Stimulated activated CD8-positive, alpha-beta memory T cell treated with anti-CD3 and anti-CD28 coated beads, Interleukin-12 subunit alpha, Interleukin-12 subunit beta, amount 100 ng/mL, for 1 hour (primary cell): ENCODE data around the gene PHKB.
"Not testable (repeated sequence)": the region's sequence is repeated elsewhere in the genome, so short reads cannot be mapped to it uniquely, and the experiment has no call there.

Experiments used
- DNase-seq: peaks from one replicate; pipeline ENCODE4 v3.0.0-alpha.2; 2020; ENCODE audit warnings: low read depth

Gene PHKB

DNA sequence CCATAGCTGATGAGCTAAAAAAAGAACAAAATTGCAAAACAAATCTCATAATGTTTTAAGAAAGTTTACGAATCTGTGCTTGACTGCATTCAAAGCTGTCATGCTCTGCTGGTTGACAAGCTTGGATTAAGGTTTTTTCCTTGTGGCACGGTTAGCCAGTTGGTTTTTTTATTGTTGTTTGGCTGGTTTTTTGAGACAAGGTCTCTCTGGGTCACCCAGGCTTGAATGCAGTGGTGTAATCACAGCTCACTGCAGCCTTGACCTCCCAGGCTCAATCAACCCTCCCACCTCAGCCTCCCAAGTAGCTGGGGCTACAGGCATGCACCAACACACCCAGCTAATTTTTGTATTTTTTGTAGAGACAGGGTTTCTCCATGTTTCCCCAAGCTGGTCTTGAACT, 45.7 kb downstream of the PHKB start:
- DNase-seq: no peak

- no peak for DNase-seq
Measured at GRCh38 chr16:47507701-47508100, 46.6 kb downstream of the PHKB start.

DNA sequence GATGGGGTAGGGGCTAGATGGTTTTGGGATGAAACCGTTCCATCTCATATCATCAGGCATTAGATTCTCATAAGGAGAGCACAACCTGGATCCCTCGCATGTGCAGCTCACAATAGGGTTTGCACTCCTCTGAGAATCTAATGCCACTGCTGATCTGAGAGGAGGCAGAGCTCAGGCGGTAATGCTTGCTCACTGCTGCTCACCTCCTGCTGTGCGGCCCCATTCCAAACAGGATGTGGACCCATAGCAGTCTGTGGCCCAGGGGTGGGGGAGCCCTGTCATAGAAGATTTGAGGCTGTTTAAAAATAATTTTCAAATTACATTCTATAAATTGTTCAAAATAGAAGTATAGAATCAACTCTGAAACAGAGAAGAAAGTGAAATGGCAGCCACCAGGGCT, 50.8 kb downstream of the PHKB start:
- no peak for DNase-seq

- DNase-seq: no peak
Measured at GRCh38 chr16:47519037-47519436, 57.9 kb downstream of the PHKB start.

- no peak for DNase-seq
Measured at GRCh38 chr16:47519546-47519945, 58.4 kb downstream of the PHKB start.

DNA sequence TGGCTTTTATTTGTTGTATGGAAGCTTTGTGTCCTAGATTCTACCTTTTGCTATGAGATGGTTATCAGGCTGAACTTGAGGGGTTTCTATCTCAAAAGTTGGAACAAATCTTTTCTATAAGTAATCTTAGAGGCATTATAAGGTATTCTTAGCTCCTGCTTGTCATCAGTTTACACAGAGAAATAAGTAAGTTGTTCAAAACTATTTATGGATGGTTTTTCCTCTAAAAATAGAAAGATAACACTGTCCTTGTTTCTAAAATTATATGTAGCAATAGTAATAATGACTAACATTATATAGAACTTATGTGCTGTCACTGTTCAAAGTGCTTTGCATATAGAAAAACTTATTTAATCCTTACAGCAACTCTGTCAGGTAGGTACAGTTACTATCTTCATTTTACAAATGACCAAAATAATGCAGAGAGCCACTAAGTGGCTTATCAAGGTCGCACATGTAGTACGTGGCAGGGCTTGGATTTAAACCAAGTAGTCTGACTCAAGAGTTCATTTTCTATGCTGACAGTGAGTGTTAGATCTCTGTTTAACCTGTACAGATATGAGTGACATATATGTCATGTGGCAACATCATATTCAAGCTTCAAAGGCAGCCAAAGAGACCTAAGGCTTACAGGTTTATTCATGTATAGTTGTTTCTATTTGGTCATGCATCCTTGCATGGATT, 59.0 kb downstream of the PHKB start:
- no peak for DNase-seq

GRCh38 chr16:47523342-47524006, 62.3 kb downstream of the PHKB start:
- DNase-seq: no peak

- no peak for DNase-seq
Measured at GRCh38 chr16:47524007-47524405, 62.9 kb downstream of the PHKB start.

- no peak for DNase-seq
Measured at GRCh38 chr16:47528431-47528830, 67.3 kb downstream of the PHKB start.

- DNase-seq: no peak
Measured at GRCh38 chr16:47533744-47534292, 72.7 kb downstream of the PHKB start.

DNA sequence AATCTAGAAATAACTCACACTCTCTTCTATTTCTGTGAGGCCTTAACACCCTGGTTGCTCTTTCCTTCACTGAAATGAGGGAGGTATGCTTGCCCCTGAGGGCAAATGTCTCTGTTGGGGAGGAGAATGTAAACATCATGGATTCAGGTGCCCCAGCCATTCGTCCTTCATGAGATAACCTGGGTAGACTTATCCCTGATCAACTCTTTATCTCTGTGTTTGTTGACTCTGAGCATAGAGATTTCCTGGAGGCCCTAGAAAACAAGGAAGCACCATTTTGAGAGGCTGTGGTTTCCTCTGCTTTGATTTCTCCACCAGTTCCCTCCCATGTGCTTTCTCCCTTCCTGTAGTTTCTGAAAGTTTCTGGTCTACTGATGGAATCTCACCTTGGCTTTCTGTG, 77.3 kb downstream of the PHKB start:
- DNase-seq: no peak

- DNase-seq: not testable (repeated sequence)
Measured at GRCh38 chr16:47539707-47540670, 78.9 kb downstream of the PHKB start.

GRCh38 chr16:47541135-47541534, 80.0 kb downstream of the PHKB start:
- DNase-seq: not testable (repeated sequence)

DNA sequence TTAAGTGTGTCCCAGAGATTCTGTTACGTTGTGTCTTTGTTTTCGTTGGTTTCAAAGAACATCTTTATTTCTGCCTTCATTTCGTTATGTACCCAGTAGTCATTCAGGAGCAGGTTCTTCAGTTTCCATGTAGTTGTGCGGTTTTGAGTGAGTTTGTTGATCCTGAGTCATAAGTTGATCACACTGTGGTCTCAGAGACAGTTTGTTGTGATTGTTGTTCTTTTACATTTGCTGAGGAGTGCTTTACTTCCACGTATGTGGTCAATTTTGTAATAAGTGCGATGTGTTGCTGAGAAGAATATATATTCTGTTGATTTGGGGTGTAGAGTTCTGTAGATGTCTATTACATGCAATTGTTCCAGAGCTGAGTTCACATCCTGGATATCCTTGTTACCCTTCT, 83.1 kb downstream of the PHKB start:
- DNase-seq: not testable (repeated sequence)

DNA sequence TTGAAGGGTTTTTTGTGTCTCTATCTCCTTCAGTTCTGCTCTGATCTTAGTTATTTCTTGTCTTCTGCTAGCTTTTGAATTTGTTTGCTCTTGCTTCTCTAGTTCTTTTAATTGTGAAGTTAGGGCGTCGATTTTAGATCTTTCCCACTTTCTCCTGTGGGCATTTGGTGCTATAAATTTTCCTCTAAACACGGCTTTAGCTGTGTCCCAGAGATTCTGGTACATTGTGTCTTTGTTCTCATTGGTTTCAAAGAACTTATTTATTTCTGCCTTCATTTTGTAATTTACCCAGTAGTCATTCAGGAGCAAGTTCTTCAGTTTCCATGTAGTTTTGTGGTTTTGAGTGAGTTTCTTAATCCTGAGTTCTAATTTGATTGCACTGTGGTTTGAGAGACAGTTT, 90.1 kb downstream of the PHKB start:
- not testable (repeated sequence) for DNase-seq

DNA sequence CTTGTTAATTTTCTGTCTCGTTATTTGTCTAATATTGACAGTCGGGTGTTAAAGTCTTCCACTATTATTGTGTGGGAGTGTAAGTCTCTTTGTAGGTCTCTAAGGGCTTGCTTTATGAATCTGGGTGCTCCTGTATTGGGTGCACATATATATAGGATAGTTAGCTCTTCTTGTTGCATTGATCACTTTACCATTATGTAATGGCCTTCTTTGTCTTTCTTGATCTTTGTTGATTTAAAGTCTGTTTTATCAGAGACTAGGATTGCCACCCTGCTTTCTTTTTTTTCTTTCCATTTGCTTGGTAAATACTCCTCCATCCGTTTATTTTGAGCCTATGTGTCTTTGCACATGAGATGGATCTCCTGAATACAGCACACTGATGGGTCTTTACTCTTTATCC, 90.6 kb downstream of the PHKB start:
- not testable (repeated sequence) for DNase-seq

DNA sequence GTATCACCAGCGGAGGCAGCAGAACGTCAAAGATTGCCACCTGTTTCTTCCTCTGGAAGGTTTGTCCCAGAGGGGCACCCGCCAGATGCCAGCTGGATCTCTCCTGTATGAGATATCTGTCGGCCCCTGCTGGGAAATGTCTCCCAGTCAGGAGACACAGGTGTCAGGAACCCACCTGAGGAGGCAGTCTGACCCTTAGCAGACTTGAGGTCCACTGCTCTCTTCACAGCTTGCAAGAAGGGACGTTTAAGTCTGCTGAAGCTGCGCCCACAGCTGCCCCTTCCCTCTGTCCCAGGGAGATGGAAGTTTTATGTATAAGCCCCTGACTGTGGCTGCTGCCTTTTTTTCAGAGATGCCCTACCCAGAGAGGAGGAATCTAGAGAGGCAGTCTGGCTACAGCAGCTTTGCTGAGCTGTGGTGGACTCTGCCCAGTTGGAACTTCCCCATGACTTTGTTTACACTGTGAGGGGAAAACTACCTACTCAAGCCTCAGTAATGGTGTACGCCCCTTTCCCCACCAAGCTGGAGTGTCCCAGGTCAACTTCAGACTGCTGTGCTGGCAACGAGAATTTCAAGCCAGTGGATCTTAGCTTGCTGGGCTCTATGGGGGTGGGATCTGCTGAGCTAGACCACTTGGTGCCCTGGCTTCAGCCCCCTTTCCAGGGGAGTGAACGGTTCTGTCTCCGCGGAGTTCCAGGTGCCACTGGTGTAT, 92.9 kb downstream of the PHKB start:
- no peak for DNase-seq

GRCh38 chr16:47554587-47554986, 93.5 kb downstream of the PHKB start:
- DNase-seq: not testable (repeated sequence)

DNA sequence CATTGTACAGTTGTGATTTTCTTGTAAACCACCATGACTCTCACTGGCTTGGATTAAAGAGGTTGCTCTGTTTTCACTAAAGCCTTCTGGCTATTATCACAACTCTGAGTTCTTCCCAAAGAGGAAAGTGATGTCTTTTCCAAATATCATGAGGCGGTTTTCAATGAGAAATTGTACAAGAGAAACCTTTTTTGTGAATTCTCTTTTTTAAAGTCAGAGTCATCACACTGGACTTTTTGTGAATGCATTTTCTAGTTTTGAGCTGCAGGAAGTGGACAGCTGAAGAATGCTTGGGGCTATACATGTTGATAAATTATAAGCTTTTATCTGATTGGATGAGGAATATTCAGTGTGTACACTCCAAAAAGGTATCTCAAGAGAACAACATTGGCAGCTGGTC, 100.2 kb downstream of the PHKB start:
- DNase-seq: no peak

GRCh38 chr16:47562366-47562765, 101.2 kb downstream of the PHKB start:
- no peak for DNase-seq

- DNase-seq: no peak
Measured at GRCh38 chr16:47565454-47565853, 104.3 kb downstream of the PHKB start.

- DNase-seq: no peak
Measured at GRCh38 chr16:47567321-47567720, 106.2 kb downstream of the PHKB start.
